ENCODE measurements around the gene DHX8.
"Not testable (repeated sequence)": the region's sequence is repeated elsewhere in the genome, so short reads cannot be mapped to it uniquely, and the experiment has no call there.

Gene DHX8

GRCh38 chr17:43483674-43484551 lies at the start of gene DHX8:
TSS of gene DHX8 (plus strand) at chr17:43483975. CDS start at chr17:43484038, 63 bp downstream.
- DNase-seq = peak; percentile 97 to 99

- DNase-seq = no peak
Observed at GRCh38 chr17:43434902-43435319, 48.9 kb upstream of the DHX8 start.

- no peak for DNase-seq
Observed at GRCh38 chr17:43437756-43438155, 46.0 kb upstream of the DHX8 start.

GRCh38 chr17:43438626-43439025 lies 45.1 kb upstream of the DHX8 start:
- peak; percentile 13 to 45 for DNase-seq

GRCh38 chr17:43439041-43439440 lies 44.7 kb upstream of the DHX8 start:
- DNase-seq = no peak

- no peak for DNase-seq
Observed at GRCh38 chr17:43442711-43443110, 41.1 kb upstream of the DHX8 start.

GRCh38 chr17:43443381-43443780 lies 40.4 kb upstream of the DHX8 start:
- DNase-seq = no peak

GRCh38 chr17:43444223-43445008 lies 39.4 kb upstream of the DHX8 start:
- DNase-seq = no peak

GRCh38 chr17:43445009-43445589 lies 38.7 kb upstream of the DHX8 start:
- no peak for DNase-seq

- DNase-seq = no peak
Observed at GRCh38 chr17:43446773-43447172, 37.0 kb upstream of the DHX8 start.

- DNase-seq = no peak
Observed at GRCh38 chr17:43448720-43449469, 34.9 kb upstream of the DHX8 start.

- no peak for DNase-seq
Observed at GRCh38 chr17:43449470-43450248, 34.1 kb upstream of the DHX8 start.

GRCh38 chr17:43450791-43451190 lies 33.0 kb upstream of the DHX8 start:
- not testable (repeated sequence) for DNase-seq

GRCh38 chr17:43451741-43452140 lies 32.0 kb upstream of the DHX8 start:
- not testable (repeated sequence) for DNase-seq

- no peak for DNase-seq
Observed at GRCh38 chr17:43453331-43453812, 30.4 kb upstream of the DHX8 start.

GRCh38 chr17:43454868-43455267 lies 28.9 kb upstream of the DHX8 start:
- DNase-seq = no peak

- DNase-seq = no peak
Observed at GRCh38 chr17:43456029-43456428, 27.7 kb upstream of the DHX8 start.

GRCh38 chr17:43456661-43457361 lies 27.0 kb upstream of the DHX8 start:
- DNase-seq = no peak

GRCh38 chr17:43457362-43457692 lies 26.4 kb upstream of the DHX8 start:
- DNase-seq = no peak

- not testable (repeated sequence) for DNase-seq
Observed at GRCh38 chr17:43459878-43460277, 23.9 kb upstream of the DHX8 start.

- no peak for DNase-seq
Observed at GRCh38 chr17:43461185-43461584, 22.6 kb upstream of the DHX8 start.

All from NCI-H1930 (cell line).